GM18870 (cell line): ENCODE results near the gene GSTO1.
"Not testable (repeated sequence)": the region's sequence is repeated elsewhere in the genome, so short reads cannot be mapped to it uniquely, and the experiment has no call there.

Experiments used
- ATAC-seq: cut with Tn5 transposase; IDR thresholded peaks from one replicate; pipeline ENCODE4 v1.9.1; 2021; ENCODE audit warnings: moderate library complexity; ENCODE audit not compliant: unreplicated experiment

GSTO1 gene

DNA sequence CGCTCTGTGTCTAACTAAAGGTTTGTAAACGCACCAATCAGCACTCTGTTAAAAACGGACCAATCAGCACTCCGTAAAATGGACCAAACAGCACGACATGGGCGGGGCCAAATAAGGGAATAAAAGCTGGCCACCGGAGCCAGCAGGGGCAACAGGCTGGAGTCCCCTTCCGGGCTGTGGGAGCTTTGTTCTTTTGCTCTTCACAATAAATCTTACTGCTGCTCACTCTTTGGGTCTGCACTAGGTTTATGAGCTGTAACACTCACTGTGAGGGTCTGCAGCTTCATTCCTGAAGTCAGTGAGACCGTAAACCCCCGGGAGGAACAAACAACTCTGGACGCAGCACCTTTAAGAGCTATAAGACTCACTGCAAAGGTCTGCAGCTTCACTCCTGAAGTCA is 5.8 kb upstream of the GSTO1 start:
- ATAC-seq = not testable (repeated sequence)

GRCh38 chr10:104250371-104250770 is 4.3 kb upstream of the GSTO1 start:
- no peak for ATAC-seq

GRCh38 chr10:104251443-104251842 is 3.2 kb upstream of the GSTO1 start:
- ATAC-seq = no peak

DNA sequence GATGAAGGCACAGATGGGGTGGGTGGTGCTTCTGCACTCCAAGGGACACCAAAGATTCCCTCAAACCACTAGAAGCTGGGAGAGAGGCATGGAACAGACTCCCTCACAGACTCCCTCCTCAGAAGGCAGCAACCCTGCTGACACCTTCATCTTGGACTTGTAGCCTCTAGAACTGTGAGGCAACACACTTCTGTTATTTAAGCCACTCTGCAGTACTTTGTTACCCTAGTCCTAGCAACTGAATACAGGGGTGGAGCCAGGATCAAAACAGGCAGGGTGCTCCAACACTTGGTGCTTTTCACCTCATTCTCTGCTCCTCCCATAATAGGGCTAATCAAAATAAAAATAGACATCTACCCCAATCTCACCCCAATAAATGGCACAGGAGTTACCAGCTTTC is 2.3 kb upstream of the GSTO1 start:
- ATAC-seq = no peak

GRCh38 chr10:104253106-104253505 is 1.6 kb upstream of the GSTO1 start:
- no peak for ATAC-seq

DNA sequence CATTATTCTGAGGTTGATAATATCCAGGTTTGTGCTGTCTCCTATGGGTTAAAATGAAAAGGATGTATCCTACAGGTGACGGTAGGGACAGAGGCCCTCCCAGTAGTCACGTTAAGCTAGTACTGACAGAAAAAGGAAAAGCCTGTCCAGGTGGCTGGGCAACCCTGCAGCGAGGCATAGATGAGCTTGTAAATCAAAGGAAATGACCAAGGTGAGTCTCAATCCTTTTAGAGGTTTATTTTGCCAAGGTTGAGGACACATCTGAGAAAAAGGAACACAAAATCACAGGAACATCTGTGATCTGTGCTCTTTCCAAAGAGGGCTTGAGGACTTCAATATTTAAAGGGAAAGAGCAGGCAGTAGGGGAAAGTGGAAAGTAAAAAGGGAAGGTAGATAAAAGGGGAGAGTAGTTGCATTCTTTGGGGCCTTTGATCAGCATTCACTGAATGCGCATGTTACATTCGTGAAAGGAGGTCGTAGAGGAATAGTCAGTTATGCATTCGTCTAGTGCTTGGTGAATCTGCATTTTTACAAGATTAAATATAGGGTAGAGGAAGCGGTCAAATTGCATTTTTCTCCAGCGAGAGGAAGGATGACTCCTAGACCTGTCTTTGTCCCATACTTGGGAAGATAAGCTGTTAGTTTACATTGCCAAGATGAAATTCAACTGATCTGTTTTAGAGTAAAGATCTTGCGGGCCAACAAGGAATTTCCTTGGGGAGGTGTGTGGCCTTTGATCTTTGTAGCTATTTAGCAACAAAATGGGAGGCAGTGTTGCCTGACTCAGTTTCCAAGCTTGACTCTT is 884 bp upstream of the GSTO1 start:
- no peak for ATAC-seq

DNA sequence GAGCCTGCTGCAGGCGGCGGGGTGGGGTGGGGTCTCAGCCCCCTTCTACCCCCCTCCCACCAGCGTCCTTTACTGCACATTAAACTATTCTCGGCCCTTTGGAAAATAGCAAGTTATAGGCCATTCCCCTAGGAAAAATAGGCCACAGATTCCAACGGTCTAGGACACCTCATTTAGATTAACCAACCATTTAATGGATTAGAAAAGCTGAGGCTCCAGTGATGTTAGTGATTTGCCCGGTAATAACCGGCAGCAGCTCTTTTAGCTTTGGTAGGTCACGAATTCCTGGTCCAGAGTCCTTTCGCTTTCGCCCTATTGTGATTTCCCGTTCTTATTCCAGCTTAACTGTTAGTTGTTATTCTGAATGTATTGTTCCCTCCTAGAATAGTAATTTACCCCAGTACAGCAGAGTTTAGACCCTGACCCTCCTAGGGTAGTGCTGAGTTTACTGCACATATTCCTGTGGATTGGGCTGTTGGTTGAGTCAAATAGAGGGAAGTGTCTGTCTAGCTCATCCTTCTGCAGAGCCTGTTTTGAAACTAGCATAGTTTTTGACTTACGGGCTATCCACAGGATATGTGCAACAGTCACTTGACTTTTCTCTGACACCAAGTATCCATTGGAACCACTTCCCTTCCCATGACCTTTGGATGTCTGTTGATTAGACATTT is 754 bp downstream of the GSTO1 start:
- ATAC-seq = peak; percentile 49

DNA sequence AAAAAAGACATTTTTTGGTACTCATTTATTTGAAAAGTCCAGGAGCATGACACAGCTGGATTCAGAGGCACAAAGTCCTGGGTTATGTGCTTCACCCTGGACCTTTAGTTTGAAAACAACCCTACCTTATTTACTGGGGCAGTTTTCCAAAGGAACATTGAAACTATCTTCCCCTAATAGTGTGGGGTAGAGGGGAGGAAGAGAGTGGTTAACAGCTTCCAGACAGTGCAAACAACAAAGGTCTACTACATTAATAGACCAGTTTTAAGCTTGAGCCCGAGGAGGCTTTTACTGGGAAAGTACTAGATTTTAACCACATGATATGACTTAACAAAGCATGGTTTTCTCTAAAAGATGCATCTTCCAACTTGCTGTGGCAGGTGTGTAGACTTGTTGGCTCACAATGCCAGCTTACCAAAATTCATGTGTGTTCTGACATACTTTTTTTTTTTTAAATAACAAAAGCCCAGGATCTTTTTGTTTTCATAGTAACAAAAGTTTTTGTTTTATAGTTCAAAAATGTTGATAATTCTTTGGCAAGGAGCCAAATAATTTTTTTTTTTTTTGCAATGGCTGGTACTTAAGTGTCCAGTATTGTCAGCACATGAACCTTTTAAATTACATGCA is 1.8 kb downstream of the GSTO1 start:
- no peak for ATAC-seq

GRCh38 chr10:104257235-104257634 is 2.5 kb downstream of the GSTO1 start:
- no peak for ATAC-seq

GRCh38 chr10:104258209-104258608 is 3.5 kb downstream of the GSTO1 start:
- ATAC-seq = no peak

GRCh38 chr10:104259456-104259855 is 4.8 kb downstream of the GSTO1 start:
- no peak for ATAC-seq

- ATAC-seq = no peak
These were observed 5.5 kb downstream of the GSTO1 start for GRCh38 chr10:104259999-104260774.

- no peak for ATAC-seq
These were observed 6.1 kb downstream of the GSTO1 start for GRCh38 chr10:104260775-104261115.

DNA sequence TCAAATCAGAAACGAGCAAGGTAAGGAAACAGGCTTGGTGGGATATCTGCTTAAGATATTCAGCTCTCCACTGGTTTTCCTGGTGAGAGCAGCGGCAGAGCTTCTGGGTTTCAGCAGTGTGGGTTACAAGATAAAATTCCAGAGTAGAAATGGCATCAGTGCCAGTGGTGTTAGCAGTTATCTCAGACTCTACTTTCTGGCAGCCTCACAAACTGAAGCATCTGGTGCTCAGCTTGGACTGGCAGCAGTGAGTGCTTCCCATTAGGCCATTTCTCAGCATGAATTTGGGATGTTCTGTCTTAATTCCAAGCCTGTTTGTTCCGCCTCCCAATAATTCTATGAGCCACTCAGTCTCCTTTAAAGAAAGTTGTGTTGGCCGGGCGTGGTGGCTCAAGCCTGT is 7.4 kb downstream of the GSTO1 start:
- no peak for ATAC-seq

DNA sequence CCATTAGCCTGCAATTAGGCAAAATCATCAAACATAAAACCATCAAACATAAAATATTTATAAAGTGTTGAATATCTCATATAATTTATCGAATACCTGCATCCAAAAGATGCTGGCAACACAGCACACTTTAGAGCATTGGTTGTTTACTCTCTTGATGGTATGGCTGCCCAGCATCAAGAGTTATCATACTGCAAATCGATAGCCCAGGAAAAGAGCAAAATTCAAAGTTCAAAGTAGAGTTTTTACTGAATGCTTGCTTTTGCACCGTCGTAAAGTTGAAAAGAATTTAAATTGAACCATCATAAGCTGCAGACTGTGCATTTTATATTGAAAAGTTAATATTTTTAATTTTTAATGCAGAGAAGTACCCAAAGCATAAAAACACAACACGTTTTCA is 10.1 kb downstream of the GSTO1 start:
- no peak for ATAC-seq

DNA sequence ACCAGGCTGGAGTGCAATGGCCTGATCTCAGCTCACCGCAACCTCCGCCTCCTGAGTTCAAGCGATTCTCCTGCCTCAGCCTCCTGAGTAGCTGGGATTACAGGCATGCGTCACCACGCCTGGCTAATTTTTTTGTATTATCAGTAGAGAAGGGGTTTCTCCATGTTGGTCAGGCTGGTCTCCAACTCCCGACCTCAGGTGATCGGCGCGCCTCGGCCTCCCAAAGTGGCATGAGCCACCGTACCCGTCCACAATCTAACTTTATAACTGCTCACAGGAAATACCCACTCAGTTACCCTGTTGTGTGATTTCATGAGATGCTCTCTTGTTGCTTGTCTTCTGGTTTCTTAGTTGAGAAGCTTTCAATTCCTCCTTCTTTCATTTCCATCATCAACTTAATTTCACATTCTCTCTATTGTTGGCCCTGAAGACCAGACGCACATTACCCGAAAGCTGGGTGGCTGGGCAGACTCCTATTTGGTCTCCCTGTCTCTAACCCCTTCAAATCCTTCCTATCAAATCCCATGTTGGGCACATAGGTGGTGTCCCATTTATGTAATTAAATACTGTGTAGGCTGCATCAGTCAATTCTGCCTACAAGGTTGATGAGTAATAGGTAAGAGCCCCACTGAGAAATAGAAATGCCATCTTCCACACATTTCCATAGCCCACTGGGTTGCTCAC is 13.2 kb downstream of the GSTO1 start:
- ATAC-seq = no peak

DNA sequence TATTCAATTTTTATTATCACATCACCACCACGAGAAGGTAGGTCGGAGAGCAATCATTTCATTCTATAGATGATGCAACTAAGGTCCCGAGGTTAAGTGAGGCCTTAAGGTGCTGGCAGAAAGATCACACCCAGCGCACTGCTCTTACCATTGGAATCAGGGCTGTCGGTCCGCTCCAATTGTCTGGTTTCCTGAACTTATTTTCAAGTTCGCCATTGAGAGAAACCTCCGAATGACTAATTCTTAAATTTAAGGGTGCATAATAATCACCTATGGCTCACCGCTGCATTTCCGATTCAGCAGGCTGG is 13.7 kb downstream of the GSTO1 start:
- no peak for ATAC-seq

- peak; percentile 98 for ATAC-seq
These were observed 14.3 kb downstream of the GSTO1 start, which contains the start of gene GSTO2 for GRCh38 chr10:104268713-104269645. TSS of gene GSTO2 (plus strand) at chr10:104269184. CDS start at chr10:104274916, 5,732 bp downstream.

DNA sequence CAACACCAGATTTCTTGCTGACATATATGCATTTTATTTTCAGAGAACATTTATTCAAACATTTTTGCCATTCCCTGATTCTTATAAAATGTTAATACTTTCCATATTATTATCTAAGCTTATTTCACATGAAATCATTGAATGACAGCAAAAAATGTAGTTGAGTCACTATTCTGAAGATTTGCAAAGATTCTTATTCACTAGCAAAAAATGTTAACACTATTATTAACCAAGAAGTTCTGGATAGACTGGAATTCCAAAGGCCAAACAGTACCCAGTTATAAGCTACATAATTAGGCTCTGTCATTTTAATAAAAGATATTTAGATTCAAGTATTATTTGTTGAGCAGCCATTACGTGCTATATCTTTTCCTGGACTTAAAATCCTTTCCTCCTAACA is 18.6 kb downstream of the GSTO1 start:
- ATAC-seq = no peak
